Omental fat pad (tissue), 4 donors: Measurements from ENCODE around the gene OS9. TPM values are rescaled to one million over a fixed set of nuclear protein-coding genes. Genes with fewer than 3 reads are reported as not detected.
A peak's percentile ranks its signal among the peaks of the same experiment; 100 is the strongest.
"Not testable (repeated sequence)": the region's sequence is repeated elsewhere in the genome, so short reads cannot be mapped to it uniquely, and the experiment has no call there.

Experiments used
- ATAC-seq: fragments of 150-250 bp; one replicate; pipeline ENCODE4 v1.9.1; 2016; ENCODE audit warnings: mild to moderate bottlenecking, moderate library complexity; ENCODE audit not compliant: low FRiP score
- DNase-seq: peaks from one replicate; pipeline ENCODE4 v3.0.0-alpha.2; 2019; ENCODE audit warnings: low spot score
- total RNA-seq, 4 donors: library from RNA; depleted of rRNA; stranded (reverse); fragments of >200 nt; gene quantifications; one replicate each; pipeline ENCODE4 v1.1.0, GENCODE V29; 2016
- TF ChIP-seq, protein P1 (sequence below), 3 donors: fragments of 450-650 bp; IDR thresholded peaks; one replicate each; pipeline ENCODE4 v1.5.1; 2016 to 2017; ENCODE audit warnings: antibody characterized with exemption in 3 of 3, mild to moderate bottlenecking in 3 of 3, moderate library complexity in 2 of 3

Gene OS9
- total RNA-seq, result 100 to 1,000 TPM; 259 to 325 (median 286) TPM

DNA sequence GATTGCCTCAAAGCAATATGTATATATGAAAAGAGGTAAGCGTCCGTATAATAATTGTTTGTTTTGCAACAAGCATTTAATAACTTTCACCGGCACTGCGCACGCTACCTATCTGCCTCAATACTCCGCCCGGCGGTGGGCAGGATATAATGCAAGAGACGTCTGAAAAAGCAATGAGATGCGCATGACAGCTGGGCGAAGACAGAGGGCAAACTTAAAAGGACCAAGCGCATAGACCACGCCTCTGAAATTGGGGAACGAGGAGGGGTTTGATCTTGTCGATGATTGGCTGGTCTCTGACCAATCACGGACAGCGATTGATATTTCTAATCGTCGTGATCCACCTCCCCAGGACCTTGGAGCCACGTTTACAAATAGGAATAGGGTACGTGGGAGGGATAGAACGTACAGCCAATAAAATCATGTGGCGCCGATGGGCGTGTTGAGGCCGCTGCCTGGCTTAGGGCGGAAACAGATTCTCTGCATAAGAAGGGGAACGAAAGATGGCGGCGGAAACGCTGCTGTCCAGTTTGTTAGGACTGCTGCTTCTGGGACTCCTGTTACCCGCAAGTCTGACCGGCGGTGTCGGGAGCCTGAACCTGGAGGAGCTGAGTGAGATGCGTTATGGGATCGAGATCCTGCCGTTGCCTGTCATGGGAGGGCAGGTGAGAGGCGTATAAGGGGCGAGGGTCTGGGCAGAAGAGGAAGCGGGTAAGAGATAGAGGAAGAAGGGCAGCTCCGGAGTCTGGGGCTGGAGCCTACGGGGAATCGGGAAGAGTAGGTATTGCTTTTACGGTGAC, at the start of gene OS9:
TSS of gene OS9 (plus strand) at position 474 of the 800 bp plus-strand sequence. CDS start at position 504, 30 bp downstream.
- TF ChIP-seq, protein P1, sequence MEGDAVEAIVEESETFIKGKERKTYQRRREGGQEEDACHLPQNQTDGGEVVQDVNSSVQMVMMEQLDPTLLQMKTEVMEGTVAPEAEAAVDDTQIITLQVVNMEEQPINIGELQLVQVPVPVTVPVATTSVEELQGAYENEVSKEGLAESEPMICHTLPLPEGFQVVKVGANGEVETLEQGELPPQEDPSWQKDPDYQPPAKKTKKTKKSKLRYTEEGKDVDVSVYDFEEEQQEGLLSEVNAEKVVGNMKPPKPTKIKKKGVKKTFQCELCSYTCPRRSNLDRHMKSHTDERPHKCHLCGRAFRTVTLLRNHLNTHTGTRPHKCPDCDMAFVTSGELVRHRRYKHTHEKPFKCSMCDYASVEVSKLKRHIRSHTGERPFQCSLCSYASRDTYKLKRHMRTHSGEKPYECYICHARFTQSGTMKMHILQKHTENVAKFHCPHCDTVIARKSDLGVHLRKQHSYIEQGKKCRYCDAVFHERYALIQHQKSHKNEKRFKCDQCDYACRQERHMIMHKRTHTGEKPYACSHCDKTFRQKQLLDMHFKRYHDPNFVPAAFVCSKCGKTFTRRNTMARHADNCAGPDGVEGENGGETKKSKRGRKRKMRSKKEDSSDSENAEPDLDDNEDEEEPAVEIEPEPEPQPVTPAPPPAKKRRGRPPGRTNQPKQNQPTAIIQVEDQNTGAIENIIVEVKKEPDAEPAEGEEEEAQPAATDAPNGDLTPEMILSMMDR (IDR thresholded peaks at IDR 0.05), result peak in 2 of 3 donors; percentile 35 to 40
- DNase-seq (peak; percentile 91), ATAC-seq (peak; percentile 99)

- not testable (repeated sequence) for ATAC-seq, DNase-seq
Measured at GRCh38 chr12:57645990-57646658, 47.8 kb upstream of the OS9 start.

DNA sequence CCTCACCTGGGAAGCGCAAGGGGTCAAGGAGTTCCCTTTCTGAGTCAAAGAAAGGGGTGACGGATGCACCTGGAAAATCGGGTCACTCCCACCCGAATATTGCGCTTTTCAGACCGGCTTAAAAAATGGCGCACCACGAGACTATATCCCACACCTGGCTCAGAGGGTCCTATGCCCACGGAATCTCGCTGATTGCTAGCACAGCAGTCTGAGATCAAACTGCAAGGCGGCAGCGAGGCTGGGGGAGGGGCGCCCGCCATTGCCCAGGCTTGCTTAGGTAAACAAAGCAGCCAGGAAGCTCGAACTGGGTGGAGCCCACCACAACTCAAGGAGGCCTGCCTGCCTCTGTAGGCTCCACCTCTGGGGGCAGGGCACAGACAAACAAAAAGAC, 47.3 kb upstream of the OS9 start:
- ATAC-seq, DNase-seq: not testable (repeated sequence)

DNA sequence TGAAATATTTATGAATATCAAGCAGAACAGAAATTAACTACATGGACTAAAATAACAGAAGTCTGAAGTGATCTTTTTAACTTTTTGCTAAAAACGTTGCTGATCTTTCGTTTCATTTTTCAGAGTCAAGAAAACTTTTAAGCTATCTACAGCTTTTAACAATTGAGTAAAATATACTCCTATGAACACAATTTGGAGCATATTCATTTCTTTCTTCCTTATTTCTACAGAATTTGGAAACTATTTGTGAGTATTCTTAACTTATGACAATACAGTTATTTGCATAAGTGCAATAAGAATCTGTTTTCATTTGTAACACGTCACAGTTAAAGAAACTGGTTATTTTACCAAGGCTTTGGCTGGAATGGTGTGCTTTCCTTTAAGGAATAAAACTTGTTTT, 39.9 kb upstream of the OS9 start:
- DNase-seq (no peak), ATAC-seq (no peak)

DNA sequence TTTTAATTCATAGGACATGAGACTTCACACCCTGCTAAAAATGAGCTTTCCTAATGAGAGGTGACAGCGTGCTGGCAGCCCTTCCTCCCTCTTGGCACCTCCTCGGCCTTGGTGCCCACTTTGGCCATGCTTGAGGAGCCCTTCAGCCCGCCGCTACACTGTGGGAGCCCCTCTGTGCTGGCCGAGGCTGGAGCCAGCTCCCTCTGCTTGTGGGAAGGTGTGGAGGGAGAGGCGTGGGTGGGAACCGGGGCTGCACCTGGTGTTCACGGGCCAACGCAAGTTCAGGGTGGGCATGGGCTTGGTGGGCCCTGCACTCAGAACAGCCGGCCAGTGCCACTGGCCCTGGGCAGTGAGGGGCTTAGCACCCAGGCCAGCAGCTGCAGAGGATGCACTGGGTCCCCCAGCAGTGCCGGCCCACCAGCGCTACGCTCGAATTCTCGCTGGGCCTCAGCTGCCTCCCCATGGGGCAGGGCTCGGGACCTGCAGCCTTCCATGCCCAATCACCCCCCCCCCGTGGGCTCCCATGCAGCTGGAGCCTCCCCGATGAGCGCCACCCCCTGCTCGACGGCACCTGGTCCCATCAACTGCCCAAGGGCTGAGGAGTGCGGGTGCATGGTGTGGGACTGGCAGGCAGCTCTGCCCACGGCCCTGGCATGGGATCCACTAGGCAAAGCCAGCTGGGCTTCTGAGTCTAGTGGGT, 38.2 kb upstream of the OS9 start:
- ATAC-seq (no peak), DNase-seq (no peak)
- TF ChIP-seq, protein P1 (IDR thresholded peaks at IDR 0.05), result no peak

More for the DNA sequence above, 39.9 kb upstream of the OS9 start:
- TF ChIP-seq, protein P1 (IDR thresholded peaks at IDR 0.05), result no peak

- ATAC-seq, DNase-seq: not testable (repeated sequence)
Measured at GRCh38 chr12:57656408-57656807, 37.5 kb upstream of the OS9 start.

DNA sequence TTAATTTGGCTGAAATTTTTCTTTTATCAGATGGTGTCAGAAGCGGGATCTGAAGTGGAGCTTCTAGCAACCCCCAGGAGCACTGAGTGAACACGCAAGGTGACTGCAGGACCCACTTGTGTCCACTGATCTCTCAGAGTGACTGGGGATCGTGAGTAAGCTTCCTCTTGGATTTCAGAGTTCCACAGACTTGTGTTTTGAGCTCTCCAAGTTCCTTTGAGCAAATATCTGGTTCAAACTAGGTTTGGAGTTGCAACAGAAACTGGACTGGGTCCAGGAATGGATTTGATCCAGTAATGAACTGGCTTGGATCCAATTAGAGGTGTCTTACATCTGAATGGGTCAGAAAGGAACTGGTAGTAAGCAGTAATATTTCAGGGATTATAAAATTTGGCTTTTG, 36.2 kb upstream of the OS9 start:
- ATAC-seq (peak; percentile 76), DNase-seq (no peak)
- TF ChIP-seq, protein P1 (IDR thresholded peaks at IDR 0.05), result no peak

- ATAC-seq (no peak), DNase-seq (no peak)
- TF ChIP-seq, protein P1 (IDR thresholded peaks at IDR 0.05), result no peak
Measured at GRCh38 chr12:57658890-57659289, 35.0 kb upstream of the OS9 start.
